ENCODE data around the gene DMRTA2.

DMRTA2 gene

DNA sequence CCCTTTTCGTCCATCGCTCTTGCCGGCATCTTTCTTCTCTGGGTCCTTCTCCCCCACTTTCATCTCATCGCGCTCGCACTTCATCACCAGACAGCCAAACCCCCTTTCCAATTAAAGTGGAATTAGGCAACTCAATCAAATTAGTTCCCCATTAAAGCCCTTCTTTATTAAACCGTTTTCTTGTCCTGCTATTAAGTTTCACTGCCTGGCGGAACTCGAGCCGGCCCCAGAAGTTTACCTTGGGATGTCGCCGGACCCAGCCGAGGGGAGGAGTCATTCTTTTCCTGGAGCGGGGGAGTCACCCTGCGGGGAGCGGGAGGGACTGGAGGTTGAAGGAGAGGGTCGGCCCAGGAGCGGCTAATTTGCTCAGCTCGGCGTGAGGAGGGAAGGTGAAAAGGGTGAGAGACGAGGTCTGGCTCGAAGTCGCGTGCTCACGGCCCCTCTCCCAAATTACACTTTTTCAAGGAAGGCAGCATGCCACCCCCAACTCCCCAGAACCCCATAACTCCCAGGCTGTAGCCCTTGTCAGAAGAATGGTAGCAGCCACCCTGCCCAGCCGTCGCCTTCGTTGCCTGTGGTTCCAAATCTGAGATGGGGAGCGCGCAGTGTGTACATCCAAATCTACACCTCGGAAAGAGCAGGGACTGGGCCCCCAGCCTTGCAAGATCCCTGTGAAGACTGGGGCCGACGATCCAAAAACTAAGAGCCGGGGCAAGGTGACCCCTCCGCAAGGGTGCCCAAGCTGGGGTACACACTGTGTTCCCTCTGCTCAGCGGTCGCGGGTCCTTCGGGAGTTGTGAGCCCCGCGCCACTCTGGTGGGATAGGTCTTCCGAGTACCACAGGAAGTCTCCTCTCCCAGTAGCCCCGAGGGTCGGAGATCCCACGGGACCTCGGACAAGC is 6.4 kb downstream of the DMRTA2 start:
- no peak overlapping the region for H3K4me3 ChIP-seq (replicated peaks; ENCODE audit: insufficient read depth, low read length)
- no peak overlapping the region for H3K27ac ChIP-seq (replicated peaks)
- peaks cover 72% of the 10 kb centered on the region for H3K27me3 ChIP-seq (ENCODE audit: insufficient read depth, poor library complexity, severe bottlenecking)
- no peak for DNase-seq (ENCODE audit: low read depth in 1 of 2, low spot score in 1 of 2)
- TF ChIP-seq, protein P1, sequence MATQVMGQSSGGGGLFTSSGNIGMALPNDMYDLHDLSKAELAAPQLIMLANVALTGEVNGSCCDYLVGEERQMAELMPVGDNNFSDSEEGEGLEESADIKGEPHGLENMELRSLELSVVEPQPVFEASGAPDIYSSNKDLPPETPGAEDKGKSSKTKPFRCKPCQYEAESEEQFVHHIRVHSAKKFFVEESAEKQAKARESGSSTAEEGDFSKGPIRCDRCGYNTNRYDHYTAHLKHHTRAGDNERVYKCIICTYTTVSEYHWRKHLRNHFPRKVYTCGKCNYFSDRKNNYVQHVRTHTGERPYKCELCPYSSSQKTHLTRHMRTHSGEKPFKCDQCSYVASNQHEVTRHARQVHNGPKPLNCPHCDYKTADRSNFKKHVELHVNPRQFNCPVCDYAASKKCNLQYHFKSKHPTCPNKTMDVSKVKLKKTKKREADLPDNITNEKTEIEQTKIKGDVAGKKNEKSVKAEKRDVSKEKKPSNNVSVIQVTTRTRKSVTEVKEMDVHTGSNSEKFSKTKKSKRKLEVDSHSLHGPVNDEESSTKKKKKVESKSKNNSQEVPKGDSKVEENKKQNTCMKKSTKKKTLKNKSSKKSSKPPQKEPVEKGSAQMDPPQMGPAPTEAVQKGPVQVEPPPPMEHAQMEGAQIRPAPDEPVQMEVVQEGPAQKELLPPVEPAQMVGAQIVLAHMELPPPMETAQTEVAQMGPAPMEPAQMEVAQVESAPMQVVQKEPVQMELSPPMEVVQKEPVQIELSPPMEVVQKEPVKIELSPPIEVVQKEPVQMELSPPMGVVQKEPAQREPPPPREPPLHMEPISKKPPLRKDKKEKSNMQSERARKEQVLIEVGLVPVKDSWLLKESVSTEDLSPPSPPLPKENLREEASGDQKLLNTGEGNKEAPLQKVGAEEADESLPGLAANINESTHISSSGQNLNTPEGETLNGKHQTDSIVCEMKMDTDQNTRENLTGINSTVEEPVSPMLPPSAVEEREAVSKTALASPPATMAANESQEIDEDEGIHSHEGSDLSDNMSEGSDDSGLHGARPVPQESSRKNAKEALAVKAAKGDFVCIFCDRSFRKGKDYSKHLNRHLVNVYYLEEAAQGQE (IDR thresholded peaks at IDR 0.05; ENCODE audit: insufficient replicate concordance, low read depth) = no peak
- no peak for TF ChIP-seq GABPA (IDR thresholded peaks at IDR 0.05; ENCODE audit: low read depth)
- TF ChIP-seq, protein P2, sequence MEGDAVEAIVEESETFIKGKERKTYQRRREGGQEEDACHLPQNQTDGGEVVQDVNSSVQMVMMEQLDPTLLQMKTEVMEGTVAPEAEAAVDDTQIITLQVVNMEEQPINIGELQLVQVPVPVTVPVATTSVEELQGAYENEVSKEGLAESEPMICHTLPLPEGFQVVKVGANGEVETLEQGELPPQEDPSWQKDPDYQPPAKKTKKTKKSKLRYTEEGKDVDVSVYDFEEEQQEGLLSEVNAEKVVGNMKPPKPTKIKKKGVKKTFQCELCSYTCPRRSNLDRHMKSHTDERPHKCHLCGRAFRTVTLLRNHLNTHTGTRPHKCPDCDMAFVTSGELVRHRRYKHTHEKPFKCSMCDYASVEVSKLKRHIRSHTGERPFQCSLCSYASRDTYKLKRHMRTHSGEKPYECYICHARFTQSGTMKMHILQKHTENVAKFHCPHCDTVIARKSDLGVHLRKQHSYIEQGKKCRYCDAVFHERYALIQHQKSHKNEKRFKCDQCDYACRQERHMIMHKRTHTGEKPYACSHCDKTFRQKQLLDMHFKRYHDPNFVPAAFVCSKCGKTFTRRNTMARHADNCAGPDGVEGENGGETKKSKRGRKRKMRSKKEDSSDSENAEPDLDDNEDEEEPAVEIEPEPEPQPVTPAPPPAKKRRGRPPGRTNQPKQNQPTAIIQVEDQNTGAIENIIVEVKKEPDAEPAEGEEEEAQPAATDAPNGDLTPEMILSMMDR (IDR thresholded peaks at IDR 0.05; ENCODE audit: insufficient read depth, low read length) = no peak
- TF ChIP-seq SPI1 (IDR thresholded peaks at IDR 0.05; ENCODE audit: borderline replicate concordance, low read depth) = no peak
- TF ChIP-seq POLR2AphosphoS5 (IDR thresholded peaks at IDR 0.05; ENCODE audit: low read depth) = no peak

DNA sequence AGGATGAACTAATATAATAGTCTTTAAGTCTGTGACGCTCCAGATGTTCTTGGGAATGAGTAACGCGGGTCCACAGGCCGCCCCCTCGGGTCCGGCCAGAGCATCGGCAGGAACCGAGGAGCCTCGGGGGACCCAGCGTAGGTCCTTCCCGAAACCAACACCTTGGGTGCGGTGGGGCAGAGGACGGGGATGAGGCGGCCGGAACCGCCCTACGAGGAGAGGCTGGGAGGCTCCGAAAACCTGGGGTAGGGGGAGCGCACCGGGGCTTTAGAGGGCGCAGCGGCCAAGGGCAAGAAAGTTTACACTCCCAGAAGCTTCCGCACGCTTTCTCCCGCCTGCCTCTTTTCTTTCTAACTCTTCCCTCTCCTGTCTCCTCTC is 7.1 kb downstream of the DMRTA2 start:
- TF ChIP-seq, protein P2 (IDR thresholded peaks at IDR 0.05; ENCODE audit: insufficient read depth, low read length) = no peak
- TF ChIP-seq, protein P1 (IDR thresholded peaks at IDR 0.05; ENCODE audit: insufficient replicate concordance, low read depth) = no peak
- TF ChIP-seq SPI1 (IDR thresholded peaks at IDR 0.05; ENCODE audit: borderline replicate concordance, low read depth) (no peak), POLR2AphosphoS5 (IDR thresholded peaks at IDR 0.05; ENCODE audit: low read depth) (no peak), GABPA (IDR thresholded peaks at IDR 0.05; ENCODE audit: low read depth) (no peak)
- H3K4me3 ChIP-seq (replicated peaks; ENCODE audit: insufficient read depth, low read length) = no peak overlapping the region
- H3K27me3 ChIP-seq (ENCODE audit: insufficient read depth, poor library complexity, severe bottlenecking) = peaks cover 67% of the 10 kb centered on the region
- no peak overlapping the region for H3K27ac ChIP-seq (replicated peaks)
- no peak for DNase-seq (ENCODE audit: low read depth in 1 of 2, low spot score in 1 of 2)

DNA sequence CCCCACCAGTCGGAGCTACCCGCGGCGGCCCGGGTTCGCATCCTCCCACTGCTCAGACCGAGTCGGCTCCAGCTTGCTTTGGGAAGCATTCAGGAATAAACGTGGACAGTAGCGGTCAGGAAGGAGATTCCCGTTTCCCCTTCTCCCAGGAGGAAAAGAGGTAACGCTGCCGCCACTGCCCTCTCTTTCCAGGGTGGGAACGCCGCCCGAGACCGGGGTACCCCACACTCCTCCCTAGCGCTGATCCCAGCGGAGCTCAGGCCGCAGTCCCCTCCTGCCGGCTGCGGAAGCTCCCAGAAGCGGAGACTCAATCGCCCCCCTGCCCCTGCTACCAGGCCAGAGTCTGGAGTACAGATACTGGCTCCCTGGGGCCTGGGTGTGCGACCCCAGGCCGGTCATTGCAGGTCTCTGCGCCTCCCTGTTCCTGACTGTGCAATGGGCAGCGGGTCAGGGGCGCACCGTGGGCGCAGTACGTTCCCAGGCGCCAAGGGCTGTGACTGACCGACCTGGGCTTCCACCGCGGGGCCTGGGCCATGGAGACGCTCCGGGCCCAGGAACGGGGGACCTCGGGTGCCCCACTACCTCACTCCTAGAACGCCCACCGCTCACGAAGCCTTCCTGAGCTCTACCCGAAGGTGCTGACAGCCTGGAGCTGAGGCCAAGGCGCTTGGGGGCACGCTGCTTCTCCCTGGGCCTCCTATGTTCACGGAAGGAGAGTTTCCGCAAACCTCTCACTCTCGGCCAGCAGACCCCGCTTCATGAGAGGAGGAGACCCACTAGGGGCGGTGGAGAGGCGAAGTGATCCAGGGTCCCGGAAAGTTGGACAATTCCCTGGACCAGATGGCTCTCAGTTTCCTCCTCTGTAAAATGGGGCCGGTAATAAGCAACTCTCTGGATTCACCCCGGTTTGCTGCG is 7.8 kb downstream of the DMRTA2 start:
- Histone ChIP-seq H3K4me3 (replicated peaks; ENCODE audit: insufficient read depth, low read length) (no peak overlapping the region), H3K27ac (replicated peaks) (no peak overlapping the region), H3K27me3 (ENCODE audit: insufficient read depth, poor library complexity, severe bottlenecking) (peaks cover 61% of the 10 kb centered on the region)
- no peak for DNase-seq (ENCODE audit: low read depth in 1 of 2, low spot score in 1 of 2)
- no peak for TF ChIP-seq GABPA (IDR thresholded peaks at IDR 0.05; ENCODE audit: low read depth)
- TF ChIP-seq, protein P1 (IDR thresholded peaks at IDR 0.05; ENCODE audit: insufficient replicate concordance, low read depth) = no peak
- TF ChIP-seq, protein P2 (IDR thresholded peaks at IDR 0.05; ENCODE audit: insufficient read depth, low read length) = no peak
- TF ChIP-seq SPI1 (IDR thresholded peaks at IDR 0.05; ENCODE audit: borderline replicate concordance, low read depth) = no peak
- TF ChIP-seq POLR2AphosphoS5 (IDR thresholded peaks at IDR 0.05; ENCODE audit: low read depth) = no peak
